HG03097 (cell line): ENCODE results near the gene NOD1.
A peak's percentile ranks its signal among the peaks of the same experiment; 100 is the strongest.
"Not testable (repeated sequence)": the region's sequence is repeated elsewhere in the genome, so short reads cannot be mapped to it uniquely, and the experiment has no call there.

Experiments used
- ATAC-seq: cut with Tn5 transposase; IDR thresholded peaks from one replicate; pipeline ENCODE4 v1.9.1; 2021; ENCODE audit not compliant: unreplicated experiment, low FRiP score

Gene NOD1

GRCh38 chr7:30505174-30505697 lies 26.7 kb upstream of the NOD1 start:
- peak; percentile 21 for ATAC-seq

- peak; percentile 99 for ATAC-seq
Observed at GRCh38 chr7:30504301-30505173, 26.0 kb upstream of the NOD1 start, which contains the start of gene GGCT. Gene GGCT, minus strand, starts transcription at chr7:30504829. Its CDS starts 120 bp downstream, at chr7:30504709.

DNA sequence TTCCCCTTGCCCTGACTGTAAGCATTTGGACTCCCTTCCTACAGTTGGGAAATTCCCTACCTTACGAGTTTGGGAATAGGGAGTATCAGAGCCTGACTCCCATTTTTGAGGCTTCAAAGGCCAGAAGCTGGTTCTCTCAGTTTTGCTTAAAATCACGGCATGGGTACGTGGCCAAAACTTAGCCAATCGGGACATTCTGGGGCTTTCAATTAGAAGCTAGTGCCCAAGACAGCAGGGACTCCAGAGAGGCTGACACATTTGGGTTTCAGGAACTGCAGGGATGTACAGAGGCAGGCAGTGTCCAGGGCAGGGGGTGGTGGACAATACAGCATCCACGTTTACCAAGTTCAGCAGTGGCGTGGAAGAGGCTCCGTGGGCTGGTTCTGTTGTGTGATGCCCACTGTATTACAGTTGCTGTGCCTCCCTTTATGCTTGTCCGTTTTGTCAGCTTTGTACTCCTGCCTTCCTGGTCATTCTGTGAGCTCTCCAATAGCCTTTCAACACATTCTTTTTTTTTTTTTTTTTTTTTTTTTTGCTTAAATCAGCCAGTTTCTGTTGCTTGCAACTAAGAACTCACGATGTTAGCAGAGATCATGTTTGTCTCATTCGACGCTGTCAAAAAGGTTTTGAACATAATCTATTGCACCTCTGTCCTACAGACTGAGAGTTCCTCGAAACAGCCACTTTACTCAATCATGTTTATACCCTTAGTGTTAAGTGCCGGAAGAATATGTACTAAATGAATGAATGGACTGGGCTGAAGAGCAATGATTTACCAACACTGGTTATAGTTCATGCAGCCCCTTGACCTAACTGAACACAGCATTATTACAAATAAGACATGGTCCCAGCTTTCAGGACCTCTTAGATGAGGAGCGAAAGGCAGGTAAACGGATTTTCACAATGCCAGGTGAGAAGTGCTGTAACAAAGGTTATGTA lies 25.0 kb upstream of the NOD1 start:
- no peak for ATAC-seq

DNA sequence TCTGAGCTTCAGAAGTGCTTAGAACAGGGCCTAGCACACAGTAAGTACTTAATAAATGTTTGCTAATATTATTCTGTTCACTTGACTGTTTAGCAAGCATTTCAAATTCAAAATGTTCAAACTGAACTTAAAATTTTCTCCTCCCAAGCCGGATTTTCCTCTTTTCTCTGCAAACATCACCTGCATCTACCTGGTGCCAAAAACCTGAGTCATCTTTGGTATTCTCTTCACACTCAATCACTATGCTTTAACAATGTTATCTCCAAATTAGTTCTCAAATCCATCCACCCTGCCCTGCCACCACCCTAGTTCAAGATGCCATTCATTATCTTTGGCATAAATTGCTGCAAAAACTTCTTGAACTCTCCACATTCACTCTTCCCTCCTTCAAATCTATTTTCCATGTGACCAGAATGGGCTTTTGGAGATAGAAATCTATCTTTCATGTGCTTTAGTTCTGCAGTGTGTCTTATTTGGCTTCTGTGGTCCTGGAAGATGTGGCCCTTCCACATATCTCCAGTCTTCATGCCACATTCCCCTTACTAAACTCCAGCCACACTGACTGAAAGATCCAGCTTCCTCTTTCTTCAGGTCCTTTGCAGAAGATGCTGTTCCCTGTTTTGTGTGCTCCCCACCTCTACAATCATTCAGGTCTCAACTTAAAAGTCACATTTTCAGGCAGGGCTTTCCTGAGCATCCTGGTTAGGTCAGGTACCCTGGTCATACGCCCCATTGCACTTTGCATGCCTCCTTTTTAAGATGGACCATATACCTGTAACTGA lies 24.1 kb upstream of the NOD1 start:
- ATAC-seq: no peak

- no peak for ATAC-seq
Observed at GRCh38 chr7:30501264-30501663, 22.7 kb upstream of the NOD1 start.

DNA sequence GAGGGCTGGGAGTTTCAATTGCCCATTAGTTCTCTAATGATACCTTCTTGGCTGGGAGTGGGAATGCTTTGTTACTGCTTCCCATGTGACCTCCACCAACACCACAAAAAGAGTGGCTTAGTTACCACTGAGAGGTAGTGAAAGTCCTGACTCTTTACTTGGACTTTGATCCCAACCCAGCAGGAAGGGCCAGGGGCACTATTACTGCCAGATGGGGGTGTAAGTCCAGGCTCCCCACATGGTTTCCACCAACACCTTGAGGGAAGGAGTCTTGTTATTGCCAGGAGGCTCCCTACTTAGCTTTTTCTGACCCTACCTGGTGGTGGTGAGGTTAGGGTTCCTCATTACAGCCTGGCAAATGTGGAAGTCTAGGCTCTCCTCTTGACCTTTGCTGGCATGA lies 14.6 kb upstream of the NOD1 start:
- ATAC-seq: no peak

DNA sequence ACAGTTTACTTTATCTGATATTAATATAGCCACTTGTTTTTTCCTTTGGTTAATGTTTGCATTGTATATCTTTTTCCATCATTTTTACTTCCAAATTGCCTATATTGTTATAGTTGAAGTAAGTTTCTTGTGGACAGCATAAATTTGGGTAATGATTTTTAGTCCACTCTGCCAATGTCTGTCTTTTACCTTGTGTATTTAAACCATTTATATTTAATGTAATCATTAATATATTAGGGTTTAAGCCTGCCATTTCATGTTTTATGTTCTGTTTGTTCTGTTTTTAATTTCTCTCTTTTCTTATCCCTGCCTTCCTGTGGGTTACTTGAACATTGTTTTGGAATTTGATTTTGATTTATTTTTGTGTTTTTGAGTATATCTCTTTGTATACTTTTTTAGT lies 12.8 kb upstream of the NOD1 start:
- ATAC-seq: no peak

DNA sequence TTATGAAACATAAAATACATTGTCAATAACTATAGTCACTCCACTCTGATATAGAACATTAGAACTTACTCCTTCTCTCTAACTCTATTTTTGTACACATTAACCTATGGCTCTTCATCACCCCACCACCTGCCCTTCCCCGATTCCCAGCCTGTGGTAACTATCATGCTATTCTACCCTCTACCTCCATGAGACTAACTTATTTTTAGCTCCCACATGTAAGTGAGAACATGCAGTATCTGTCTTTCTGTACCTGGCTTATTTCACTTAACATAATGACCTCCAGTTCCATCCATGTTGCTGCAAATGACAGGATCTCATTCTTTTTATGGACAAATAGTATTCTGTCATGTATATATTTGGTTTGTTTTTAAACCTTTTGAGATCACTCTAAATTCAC lies 8.8 kb upstream of the NOD1 start:
- ATAC-seq: no peak

DNA sequence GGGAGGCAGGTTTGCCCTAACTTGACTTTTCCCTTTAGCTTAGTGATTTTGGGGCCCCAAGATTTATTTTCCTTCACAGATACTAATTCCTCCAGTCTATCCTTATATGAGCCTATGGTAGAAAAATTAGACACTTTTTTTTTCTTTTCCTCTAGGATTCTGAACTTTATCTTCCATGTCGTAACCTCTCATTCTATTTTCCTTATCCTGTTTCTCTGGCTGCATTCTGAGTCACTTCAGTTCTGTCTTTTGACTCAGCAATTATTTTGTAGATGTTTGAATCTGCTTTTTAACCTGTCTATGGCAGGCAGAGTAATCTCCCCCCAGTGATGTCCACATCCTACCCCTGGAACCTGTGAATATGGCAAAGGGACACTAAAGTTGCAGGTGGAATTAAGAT lies 7.1 kb upstream of the NOD1 start:
- no peak for ATAC-seq

DNA sequence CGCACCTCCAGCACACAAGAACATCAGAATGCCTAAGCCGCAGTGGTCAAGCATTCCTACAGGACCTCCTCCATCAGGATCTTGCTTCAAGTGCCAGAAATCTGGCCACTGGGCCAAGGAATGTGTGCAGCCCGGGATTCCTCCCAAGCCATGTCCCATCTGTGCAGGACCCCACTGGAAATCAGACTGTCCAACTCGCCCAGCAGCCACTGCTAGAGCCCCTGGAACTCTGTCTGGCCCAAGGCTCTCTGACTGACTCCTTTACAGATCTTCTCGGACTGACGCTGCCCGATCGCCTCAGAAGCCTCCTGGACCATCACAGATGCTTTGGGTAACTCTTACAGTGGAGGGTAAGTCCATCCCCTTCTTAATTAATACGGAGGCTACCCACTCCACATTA lies 2.8 kb upstream of the NOD1 start:
- ATAC-seq: not testable (repeated sequence)

- no peak for ATAC-seq
Observed at GRCh38 chr7:30479202-30480120, 877 bp upstream of the NOD1 start.

GRCh38 chr7:30476459-30477145 lies 2.0 kb downstream of the NOD1 start:
- ATAC-seq: no peak

DNA sequence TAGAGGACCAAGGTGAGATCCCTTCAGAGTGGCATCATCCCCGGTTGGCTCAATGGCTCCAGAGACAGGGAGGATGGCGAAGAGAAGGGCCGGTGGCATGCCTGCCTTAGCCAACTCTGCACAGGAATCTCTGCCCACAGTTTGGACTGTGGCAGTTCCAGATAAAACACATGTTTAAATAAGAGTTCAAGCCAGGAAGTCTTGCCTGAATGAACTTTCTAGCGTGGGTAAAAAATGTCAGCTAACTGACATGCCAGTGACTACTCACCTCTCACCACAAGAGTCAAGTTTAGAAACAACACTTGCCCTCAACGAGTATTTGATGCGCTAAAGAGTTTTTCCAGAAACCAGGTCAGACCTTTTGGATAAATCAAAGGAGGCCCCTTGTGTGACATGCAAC lies 3.0 kb downstream of the NOD1 start:
- no peak for ATAC-seq

DNA sequence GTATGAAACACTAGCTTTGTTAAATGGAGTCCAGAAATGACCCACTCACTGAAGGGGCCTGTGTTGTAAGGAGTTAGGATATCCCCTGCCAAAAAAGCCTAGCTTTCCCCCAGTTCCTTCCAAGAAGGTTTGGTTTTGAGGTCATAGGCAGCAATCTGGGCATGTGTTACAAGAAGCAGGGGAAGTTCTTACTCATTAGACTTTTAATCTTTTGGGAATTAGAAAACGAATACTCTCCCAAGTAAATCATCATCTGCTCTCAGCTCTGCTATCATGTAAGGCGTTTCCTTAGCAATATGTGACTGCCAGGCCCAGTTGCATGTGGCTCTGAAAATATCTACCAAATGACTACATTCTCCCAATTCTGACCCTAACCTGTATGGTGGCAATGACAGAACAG lies 3.7 kb downstream of the NOD1 start:
- no peak for ATAC-seq

- no peak for ATAC-seq
Observed at GRCh38 chr7:30474485-30474884, 4.1 kb downstream of the NOD1 start.

- ATAC-seq: no peak
Observed at GRCh38 chr7:30473903-30474302, 4.7 kb downstream of the NOD1 start.

- no peak for ATAC-seq
Observed at GRCh38 chr7:30472784-30473775, 5.5 kb downstream of the NOD1 start.
